GM18861 (cell line): Measurements from ENCODE around the gene MCCC1.

Source experiments
- ATAC-seq: cut with Tn5 transposase; IDR thresholded peaks from one replicate; pipeline ENCODE4 v1.9.1; 2021; ENCODE audit not compliant: unreplicated experiment

Gene MCCC1

DNA sequence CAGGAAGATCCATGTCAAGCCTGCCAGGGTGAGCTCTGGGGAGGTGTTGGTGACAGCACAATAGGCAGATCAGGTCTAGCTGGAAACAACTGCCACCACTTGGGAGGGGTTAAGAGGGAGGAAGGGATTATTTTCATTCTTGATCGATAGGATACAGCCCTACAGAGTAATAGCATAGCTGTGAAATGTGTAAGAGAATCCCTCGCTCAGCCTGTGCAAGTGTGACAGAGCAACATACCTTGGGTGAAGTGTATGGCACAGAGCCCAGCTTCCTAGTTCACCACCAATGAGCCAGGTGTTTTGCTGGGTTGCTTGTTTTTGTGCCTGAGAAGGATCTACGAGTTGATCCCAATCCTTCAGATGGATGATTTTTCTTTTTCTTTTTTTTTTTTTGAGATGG, 109.7 kb downstream of the MCCC1 start:
- ATAC-seq = no peak

DNA sequence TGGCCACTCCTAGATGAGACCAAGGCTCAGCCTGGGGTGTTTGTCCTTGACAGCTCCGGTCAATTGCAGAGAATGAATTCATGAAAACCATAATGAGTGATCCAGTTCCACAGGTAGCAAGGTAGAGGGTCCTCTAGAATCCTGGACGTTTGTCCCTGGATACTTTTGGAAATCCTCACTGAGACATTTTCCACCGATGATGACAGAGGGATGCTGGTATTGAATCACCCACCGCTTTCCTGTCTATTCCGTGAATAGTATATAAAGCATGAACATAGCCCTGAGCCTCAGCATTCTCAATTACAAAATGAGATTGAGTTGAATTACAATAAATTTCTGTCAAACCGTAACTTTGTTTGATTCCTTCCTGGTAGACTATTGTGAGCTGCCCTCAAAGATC, 113.3 kb downstream of the MCCC1 start:
- ATAC-seq = no peak

DNA sequence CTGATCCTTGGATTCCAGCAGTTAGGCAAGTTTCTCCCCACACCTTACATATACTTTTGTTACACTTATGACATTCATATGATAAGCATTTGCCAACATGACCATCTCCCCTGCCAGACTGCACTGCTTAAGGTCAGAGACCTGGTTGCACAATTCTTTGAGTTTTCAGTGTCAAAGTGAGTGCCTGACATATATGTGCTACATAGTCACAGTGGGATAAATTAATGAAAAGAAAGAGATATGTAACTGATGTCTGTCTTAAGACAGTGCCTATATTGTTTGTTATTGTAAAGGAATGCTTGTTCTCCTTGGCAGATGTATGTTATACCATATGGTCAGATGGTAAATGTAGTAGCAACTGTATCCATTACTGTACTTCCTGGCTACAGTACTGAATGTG, 115.4 kb downstream of the MCCC1 start:
- no peak for ATAC-seq

DNA sequence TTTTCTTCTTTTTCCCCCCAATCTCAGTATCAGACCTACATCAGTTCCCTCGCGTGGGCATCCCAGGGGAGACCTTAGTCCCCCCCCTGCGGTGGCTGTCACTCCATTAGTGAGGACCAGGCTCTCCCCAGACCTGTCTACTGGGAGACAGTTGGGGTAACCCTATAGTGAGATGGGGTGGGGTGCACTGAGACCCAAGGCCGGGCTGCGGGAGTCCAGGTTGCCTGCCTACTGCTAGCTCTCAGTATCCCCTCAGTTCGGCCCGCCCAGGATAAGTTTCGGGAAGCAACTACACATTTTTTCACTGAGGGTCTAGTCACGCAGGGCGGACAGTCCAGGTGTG, 118.3 kb downstream of the MCCC1 start:
- ATAC-seq = no peak

DNA sequence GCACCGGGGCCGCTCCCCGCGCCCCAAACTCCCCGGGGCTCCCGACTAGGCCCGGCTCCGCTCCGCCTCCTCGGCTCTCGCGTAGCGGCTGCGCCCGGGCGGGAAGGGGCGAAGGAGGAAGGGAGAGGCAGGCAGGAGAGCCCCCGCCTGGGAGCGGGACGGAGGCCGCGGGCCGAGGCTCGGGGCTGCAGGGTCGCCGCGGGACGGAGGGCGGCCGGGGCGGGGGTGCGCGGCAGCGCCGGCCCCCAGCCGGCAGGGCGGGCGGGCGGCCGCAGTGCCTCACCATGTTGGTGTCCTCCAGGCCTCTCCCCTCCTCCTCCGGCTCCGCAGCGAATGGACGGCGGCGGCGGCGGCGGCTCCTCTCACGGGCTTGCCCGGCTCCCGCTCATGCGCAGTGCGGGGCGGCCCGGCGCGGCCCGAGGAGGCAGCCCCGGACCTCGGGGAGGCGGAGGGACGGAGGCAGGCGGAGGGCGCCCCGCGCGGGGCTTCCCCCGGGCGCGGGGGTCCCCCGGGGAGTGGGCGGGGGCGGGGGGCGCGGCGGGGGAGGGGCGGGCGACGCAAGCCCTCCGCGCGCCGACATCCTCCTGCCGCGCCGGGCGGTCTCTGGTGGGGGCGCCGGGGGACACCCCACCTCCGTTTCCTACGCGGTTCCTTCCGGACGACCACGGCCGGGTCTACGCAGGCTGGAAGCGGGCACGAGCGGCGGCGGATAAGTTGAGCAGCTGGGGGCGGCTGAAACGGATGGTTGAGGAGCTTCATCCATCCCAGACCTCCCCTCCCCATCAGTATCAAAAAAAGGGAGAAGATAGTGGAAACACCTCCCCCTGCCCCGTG, 118.9 kb downstream of the MCCC1 start, which contains the start of gene DCUN1D1:
TSS of gene DCUN1D1 (minus strand) at position 335 of the 834 bp plus-strand sequence. CDS start at position 286, 49 bp downstream.
- ATAC-seq = peak; percentile 82

DNA sequence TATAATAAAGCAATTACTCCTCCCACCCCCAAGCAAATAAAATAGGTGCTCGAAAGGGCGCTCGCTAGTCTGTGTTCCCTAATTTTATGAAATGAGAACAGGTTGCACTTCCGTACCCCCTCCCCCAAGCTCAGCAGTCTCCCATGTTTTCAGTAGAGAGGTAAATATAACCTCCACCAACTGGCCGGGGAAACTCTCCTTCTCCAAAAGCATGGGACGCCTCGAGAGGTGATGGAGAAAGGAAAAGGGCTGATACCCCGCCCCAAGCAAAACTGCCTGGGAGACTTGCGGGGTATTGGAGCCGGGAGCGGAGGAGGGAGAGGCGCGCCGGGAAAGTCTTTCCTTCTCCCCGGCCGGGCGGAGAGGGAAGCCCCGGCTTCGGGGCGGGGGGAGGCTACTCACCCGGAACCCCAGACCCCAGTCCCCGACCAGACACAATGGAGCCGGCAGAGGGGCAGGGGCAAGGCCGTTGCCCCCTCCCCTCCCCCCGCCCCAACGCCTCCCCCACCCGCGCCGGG, 119.6 kb downstream of the MCCC1 start:
- no peak for ATAC-seq

DNA sequence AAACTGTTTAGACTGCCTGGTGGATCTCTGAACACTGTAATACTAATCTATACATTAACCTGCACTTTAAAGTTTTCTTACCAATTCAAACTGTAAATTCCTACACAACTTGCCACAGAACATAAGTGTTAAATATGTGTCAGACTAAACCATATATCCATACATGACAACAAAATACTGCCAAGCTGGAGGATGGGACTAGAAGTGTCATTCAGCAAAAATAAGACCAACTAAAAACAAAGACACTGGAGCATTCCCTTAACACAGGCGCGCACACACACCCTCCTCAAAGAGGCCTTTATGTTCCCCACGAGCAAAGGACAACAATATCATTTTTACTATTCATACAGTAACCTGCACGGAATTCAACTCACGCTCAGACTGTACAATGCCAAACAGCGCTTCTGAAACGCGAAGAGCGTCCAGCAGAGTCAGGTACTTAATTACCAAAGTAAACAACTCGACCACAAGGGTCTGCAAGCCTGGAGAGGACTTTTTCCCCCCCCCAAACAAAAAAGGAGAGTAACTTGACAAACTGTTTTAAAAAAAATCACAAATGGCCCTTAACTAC, 120.1 kb downstream of the MCCC1 start:
- ATAC-seq = no peak

DNA sequence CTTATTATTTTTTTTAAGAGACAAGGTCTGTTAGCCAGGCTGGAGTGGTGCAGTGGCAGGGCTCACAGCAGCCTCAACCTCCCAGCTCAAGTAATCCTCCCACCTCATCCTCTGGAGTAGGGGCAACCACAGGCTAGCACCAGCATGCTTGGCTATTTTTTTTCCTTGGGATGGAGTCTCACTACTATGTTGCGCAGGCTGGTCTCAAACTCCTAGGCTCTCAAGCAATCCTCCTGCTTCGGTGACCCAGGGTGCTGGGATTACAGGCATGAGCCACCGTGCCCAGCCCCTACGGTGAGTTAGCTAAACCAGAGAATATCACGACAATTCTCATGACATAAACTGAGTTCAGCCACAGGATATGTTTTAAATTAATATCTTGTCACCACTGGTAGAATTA, 120.9 kb downstream of the MCCC1 start:
- ATAC-seq = no peak

DNA sequence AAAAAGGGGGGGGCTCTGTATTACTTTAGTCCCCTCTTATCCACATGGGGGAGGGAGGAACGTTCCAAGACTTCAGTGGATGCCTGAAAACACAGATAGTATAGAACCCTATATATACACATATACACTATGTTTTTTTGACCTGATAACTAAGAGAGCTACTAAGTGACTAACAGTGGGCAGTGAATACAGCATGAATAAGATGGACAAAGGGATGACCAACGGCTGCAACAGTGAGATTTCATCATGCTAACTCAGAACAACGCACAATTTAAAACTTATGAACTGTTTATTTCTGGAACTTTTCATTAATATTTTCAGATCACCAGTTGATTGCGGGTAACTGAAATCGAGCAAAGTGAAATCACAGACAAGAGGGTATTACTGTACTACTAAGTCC, 126.2 kb downstream of the MCCC1 start:
- ATAC-seq = no peak

DNA sequence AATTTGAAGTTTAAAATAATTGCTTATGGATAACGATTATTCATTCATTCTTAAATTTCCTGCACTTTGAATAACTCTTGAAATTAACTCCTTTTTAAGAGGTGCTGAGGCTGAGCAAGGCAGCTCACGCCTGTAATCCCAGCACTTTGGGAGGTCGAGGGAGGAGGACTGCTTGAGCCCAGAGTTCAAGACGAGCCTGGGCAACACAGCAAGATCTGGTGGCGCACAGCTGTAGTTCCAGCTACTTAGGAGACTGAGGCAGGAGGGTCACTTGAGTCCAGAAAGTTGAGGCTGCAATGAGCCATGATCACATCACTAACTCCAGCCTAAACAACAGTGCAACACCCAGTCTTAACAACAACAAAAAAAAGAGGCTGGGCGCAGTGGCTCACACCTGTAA, 126.9 kb downstream of the MCCC1 start:
- ATAC-seq = no peak

DNA sequence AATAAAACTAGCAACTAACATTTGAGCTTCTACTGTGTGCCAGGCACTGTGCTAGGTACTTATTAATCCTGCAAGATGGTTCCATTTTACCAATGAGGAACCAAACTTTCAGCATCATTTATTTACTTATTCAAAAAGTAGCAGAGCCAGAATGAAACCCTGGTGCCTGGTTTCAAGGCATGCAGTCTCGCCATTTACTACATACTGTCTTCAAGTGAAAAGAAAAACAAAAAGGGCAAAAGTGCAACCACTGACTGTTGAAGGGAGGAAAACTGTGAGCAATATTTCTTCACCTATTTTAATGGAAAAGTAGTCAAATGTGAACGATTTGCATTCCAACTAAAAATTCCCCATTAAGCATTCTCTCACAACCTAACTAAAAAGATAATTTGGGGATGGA, 127.7 kb downstream of the MCCC1 start:
- ATAC-seq = no peak

DNA sequence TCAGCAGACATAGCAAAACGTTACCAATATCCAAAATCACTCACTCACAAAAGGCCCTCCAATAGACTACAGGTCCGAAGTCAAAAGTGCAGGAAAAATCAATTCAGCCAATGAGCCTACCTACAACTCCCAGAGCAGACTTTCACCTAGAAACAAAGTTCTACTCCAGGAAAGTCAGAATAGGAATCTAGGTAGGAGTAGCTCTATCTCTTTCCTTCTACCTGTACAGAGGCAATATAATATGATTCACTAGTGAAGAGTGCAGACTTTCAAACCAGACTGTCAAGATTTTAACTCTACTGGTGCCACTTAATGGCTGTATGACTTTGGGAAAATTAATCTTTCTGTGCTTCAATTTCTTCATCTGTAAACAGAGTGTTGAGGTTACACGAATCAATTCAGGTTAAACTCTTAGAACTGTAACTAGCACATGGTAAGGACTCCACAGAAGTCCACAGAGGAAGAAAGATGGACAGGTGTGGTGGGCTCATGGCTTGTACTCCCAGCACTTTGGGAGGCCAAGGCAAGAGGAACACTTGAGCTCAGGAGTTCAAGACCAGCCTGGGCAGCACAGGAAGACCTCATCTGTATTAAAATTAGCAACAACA, 128.4 kb downstream of the MCCC1 start:
- no peak for ATAC-seq

DNA sequence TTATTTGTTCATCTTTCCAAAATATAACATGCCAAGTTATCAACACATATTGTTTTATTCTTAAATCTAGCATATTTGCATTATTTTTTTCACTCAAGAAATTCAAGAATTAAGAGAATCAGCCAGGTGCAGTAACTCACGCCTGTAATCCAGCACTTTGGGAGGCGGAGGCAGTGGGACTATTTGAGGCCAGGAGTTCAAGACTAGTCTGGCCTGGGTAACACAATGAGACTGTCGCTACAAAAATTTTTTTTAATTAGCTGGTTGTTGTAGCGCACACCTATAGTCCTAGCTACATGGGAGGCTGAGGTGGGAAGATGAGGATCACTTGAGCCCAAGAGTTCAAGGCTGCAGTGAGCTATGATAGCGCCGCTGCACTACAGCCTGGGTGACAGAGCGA, 129.4 kb downstream of the MCCC1 start:
- ATAC-seq = no peak

DNA sequence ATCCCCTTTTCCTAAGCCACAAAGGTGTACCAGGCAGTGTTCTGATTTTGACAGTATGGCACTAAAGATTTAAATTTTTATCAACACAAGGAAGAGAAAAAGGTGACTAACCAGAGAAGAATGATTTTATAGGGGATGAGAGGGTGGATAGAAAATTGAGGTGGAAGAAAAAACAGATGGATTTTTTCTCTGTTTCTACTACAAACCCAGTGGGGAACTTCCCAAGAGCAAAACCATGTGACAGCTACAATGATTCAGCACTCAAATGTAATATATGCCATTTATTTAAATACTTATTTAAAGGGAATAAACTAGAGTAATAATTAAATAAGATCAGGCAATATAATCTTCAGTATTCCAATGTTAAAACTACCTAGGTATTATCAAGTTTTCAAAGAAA, 130.0 kb downstream of the MCCC1 start:
- ATAC-seq = no peak

DNA sequence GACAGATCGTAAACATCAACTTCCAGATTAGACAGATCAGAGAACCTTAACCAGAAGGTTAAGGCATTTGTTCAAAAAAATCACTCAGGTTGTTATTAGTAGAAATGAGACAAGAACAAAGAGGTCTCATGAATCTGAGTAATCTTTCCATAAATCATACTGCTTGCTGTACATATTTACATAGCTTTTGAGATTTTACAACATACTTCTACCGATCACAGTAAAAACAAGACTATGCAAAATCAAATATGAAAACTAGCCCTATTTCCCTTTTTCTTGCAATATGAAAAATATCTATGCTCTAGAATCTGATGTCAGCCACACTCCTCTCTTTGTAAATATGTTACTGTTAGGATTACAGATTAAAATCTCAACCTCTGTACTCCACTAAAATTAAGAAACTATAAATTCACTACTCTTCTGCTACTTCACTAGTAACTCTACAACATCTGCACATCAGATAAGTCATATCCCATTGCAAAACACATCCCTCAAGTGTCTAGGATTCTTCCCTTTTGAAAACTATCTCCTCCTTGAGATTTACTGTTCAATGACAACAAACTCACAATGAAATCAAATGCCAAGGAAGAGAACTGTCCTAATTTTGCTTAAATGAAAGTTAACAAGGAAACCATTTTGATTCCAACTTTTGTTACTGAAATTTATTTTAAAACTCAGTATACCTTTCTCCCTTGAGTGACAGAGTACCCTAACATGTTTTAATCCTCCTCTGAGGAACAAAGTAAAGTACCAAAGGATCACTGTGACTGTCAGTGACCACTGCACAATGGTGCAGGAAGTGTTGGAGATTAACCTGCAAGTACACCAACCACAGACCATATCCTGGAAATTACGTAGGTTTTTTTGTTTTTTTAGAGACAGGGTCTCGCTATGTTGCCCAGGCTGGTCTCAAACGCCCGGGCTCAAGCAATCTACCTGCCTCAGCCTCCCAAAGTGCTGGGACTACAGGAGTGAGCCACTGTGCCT, 131.8 kb downstream of the MCCC1 start:
- peak; percentile 56 for ATAC-seq

DNA sequence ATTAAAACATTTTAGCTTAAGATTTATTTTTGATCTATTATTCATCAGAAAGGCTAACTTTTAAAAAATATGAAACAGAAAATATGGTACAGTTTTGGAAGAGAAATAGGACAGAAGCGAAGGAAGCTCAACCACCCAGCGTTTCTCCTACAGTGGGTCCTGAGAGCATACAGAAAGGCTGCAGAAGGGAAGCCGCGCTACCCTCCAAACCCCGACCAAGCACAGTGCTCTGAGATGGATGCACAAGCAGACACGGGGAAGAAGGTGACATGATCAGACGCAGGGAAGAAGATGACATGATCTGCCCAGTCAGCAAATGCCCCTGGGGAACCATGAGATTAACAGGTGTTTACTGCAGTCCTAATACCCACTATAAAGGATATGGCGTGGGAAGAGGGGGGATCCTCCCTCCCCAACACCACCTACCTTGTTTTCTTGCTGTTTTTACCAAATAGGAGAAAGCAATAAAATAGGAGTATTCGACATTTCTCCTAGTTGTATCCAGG, 133.4 kb downstream of the MCCC1 start:
- no peak for ATAC-seq
